ENCODE measurements around the gene CATSPERB. TPM values are rescaled to one million over a fixed set of nuclear protein-coding genes. Genes with fewer than 3 reads are reported as not detected.

CATSPERB gene
- total RNA-seq, 1 experiment from 2014 or later = 2.1 TPM

DNA sequence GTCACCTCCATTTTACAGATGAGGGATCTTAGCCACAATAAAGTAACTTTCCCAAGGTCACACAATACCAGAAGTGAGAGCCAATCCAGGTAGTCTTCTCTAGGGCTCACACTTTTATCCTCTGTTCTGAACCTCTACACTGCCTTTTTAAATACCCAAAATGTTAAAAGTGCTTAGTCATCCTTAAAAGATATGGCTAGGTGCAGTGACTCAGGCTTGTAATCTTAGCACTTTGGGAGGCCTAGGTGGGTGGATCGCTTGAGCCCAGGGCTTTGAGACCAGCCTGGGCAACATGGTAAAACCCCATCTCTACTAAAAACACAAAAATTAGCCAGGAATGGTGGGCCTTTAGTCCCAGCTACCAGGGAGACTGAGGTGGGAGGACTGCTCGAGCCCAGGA, 117.7 kb downstream of the CATSPERB start:
- no peaks in the 10 kb centered on the region for H3K4me1 Mint-ChIP-seq (ENCODE audit: low read depth, unreplicated experiment)
- BruUV-seq (replicated peaks) = no TSS peak
- no peaks in the 10 kb centered on the region for H3K36me3 Mint-ChIP-seq (ENCODE audit: insufficient read depth, unreplicated experiment)
- POLR2A ChIA-PET = no interaction called here
- H3K27me3 Mint-ChIP-seq (ENCODE audit: insufficient read depth, unreplicated experiment) = no peaks in the 10 kb centered on the region
- no peak overlapping the region for H3K4me3 ChIP-seq (ENCODE audit: low read depth, low read length)
- H3K9me3 Mint-ChIP-seq (ENCODE audit: unreplicated experiment) = no peaks in the 10 kb centered on the region
- DNase-seq = no peak
- no peak overlapping the region for H3K27ac Mint-ChIP-seq (ENCODE audit: unreplicated experiment)
- no peaks in the 10 kb centered on the region for H3K27me3 ChIP-seq (replicated peaks; ENCODE audit: control insufficient read depth, insufficient read depth, low read length)
- intact Hi-C loops (cut with micrococcal nuclease; ENCODE audit: unreplicated experiment) = no loop called here
- no peak overlapping the region for H3K4me3 Mint-ChIP-seq (ENCODE audit: unreplicated experiment)
- TF ChIP-seq, protein P1, sequence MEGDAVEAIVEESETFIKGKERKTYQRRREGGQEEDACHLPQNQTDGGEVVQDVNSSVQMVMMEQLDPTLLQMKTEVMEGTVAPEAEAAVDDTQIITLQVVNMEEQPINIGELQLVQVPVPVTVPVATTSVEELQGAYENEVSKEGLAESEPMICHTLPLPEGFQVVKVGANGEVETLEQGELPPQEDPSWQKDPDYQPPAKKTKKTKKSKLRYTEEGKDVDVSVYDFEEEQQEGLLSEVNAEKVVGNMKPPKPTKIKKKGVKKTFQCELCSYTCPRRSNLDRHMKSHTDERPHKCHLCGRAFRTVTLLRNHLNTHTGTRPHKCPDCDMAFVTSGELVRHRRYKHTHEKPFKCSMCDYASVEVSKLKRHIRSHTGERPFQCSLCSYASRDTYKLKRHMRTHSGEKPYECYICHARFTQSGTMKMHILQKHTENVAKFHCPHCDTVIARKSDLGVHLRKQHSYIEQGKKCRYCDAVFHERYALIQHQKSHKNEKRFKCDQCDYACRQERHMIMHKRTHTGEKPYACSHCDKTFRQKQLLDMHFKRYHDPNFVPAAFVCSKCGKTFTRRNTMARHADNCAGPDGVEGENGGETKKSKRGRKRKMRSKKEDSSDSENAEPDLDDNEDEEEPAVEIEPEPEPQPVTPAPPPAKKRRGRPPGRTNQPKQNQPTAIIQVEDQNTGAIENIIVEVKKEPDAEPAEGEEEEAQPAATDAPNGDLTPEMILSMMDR (IDR thresholded peaks at IDR 0.05; ENCODE audit: insufficient read depth in 1 of 2, low read depth in 1 of 2, low read length in 1 of 2, severe bottlenecking in 1 of 2, unreplicated experiment in 1 of 2) = no peak
- no peaks in the 10 kb centered on the region; the same call in 1 of the 2 replicates for H3K9me3 ChIP-seq
- no peaks in the 10 kb centered on the region for H3K4me1 ChIP-seq
- CTCF ChIA-PET = no interaction called here
- H3K36me3 ChIP-seq (ENCODE audit: control insufficient read depth, insufficient read depth, low read length) = no peaks in the 10 kb centered on the region

DNA sequence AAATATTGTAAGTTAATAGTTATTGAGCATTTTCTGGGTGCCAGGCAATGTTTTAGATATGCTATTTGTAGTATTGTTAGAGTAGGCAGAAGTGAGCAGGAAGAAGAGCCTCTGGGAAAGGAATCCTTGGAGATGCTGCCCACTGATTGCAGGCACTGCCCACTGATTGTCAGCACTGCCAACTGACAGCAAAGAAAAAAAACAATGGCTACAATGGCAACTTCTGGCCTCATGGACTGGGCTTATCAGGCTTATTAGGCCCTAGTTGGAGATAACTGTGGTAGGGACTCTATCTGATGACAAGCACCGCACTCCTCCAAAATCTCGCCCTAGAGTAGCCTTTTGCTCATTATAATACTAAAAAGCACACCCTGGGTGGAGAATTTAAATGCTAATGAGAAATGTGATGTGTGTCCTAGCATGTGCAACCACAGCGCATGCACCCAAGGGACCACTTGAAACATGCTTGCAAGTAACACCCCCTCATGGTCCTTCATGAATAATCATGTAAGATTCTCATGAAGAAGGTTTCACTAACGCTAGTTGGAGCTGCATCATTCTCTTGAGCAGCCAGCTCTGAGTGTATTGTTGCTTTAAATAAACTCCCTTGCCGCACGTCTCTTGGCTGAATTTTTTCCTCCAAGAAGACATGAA, 118.3 kb downstream of the CATSPERB start:
- no peaks in the 10 kb centered on the region for H3K36me3 Mint-ChIP-seq (ENCODE audit: insufficient read depth, unreplicated experiment)
- ChIA-PET CTCF (no interaction called here), POLR2A (no interaction called here)
- H3K4me1 Mint-ChIP-seq (ENCODE audit: low read depth, unreplicated experiment) = no peaks in the 10 kb centered on the region
- no peak overlapping the region for H3K4me3 Mint-ChIP-seq (ENCODE audit: unreplicated experiment)
- no TSS peak for BruUV-seq (replicated peaks)
- no peak for DNase-seq
- H3K4me1 ChIP-seq = no peaks in the 10 kb centered on the region
- H3K27ac Mint-ChIP-seq (ENCODE audit: unreplicated experiment) = no peak overlapping the region
- H3K9me3 Mint-ChIP-seq (ENCODE audit: unreplicated experiment) = no peaks in the 10 kb centered on the region
- H3K27me3 ChIP-seq (replicated peaks; ENCODE audit: control insufficient read depth, insufficient read depth, low read length) = no peaks in the 10 kb centered on the region
- no peaks in the 10 kb centered on the region; the same call in 1 of the 2 replicates for H3K9me3 ChIP-seq
- TF ChIP-seq, protein P1 (IDR thresholded peaks at IDR 0.05; ENCODE audit: insufficient read depth in 1 of 2, low read depth in 1 of 2, low read length in 1 of 2, severe bottlenecking in 1 of 2, unreplicated experiment in 1 of 2) = no peak
- H3K36me3 ChIP-seq (ENCODE audit: control insufficient read depth, insufficient read depth, low read length) = no peaks in the 10 kb centered on the region
- intact Hi-C loops (cut with micrococcal nuclease; ENCODE audit: unreplicated experiment) = no loop called here
- no peak overlapping the region for H3K4me3 ChIP-seq (ENCODE audit: low read depth, low read length)
- H3K27me3 Mint-ChIP-seq (ENCODE audit: insufficient read depth, unreplicated experiment) = no peaks in the 10 kb centered on the region

DNA sequence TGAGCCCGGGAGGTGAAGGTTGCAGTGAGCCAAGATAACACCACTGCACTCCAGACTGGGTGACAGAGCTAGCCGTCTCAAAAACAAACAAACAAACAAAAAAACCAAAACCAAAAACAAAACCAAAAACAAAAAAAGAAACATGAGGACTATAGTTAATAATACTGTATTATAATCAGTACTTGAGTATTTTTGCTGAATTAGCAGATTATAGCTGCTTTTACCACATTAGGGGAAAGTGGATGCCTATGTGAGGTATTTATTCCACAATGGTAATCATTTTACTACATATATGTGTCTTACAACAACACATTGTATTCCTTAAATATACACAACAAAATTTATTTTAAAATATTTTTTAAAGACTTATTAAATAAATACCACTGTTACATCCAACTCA, 120.4 kb downstream of the CATSPERB start:
- Histone ChIP-seq H3K4me3 (ENCODE audit: low read depth, low read length) (no peak overlapping the region), H3K27me3 (replicated peaks; ENCODE audit: control insufficient read depth, insufficient read depth, low read length) (no peaks in the 10 kb centered on the region), H3K9me3 (no peaks in the 10 kb centered on the region; the same call in 1 of the 2 replicates), H3K36me3 (ENCODE audit: control insufficient read depth, insufficient read depth, low read length) (no peaks in the 10 kb centered on the region), H3K4me1 (peaks cover 8% of the 10 kb centered on the region; the same call in 1 of the 2 replicates)
- POLR2A ChIA-PET = no interaction called here
- Mint-ChIP-seq H3K9me3 (ENCODE audit: unreplicated experiment) (no peaks in the 10 kb centered on the region), H3K27ac (ENCODE audit: unreplicated experiment) (no peak overlapping the region), H3K27me3 (ENCODE audit: insufficient read depth, unreplicated experiment) (no peaks in the 10 kb centered on the region), H3K4me1 (ENCODE audit: low read depth, unreplicated experiment) (peaks cover 14% of the 10 kb centered on the region), H3K4me3 (ENCODE audit: unreplicated experiment) (no peak overlapping the region), H3K36me3 (ENCODE audit: insufficient read depth, unreplicated experiment) (no peaks in the 10 kb centered on the region)
- no TSS peak for BruUV-seq (replicated peaks)
- intact Hi-C loops (cut with micrococcal nuclease; ENCODE audit: unreplicated experiment) = no loop called here
- CTCF ChIA-PET = no interaction called here
- TF ChIP-seq, protein P1 (IDR thresholded peaks at IDR 0.05; ENCODE audit: insufficient read depth in 1 of 2, low read depth in 1 of 2, low read length in 1 of 2, severe bottlenecking in 1 of 2, unreplicated experiment in 1 of 2) = no peak
- DNase-seq = no peak

Measured in Caco-2 (cell line).